ENCODE results near the gene CNPY3.

DNA sequence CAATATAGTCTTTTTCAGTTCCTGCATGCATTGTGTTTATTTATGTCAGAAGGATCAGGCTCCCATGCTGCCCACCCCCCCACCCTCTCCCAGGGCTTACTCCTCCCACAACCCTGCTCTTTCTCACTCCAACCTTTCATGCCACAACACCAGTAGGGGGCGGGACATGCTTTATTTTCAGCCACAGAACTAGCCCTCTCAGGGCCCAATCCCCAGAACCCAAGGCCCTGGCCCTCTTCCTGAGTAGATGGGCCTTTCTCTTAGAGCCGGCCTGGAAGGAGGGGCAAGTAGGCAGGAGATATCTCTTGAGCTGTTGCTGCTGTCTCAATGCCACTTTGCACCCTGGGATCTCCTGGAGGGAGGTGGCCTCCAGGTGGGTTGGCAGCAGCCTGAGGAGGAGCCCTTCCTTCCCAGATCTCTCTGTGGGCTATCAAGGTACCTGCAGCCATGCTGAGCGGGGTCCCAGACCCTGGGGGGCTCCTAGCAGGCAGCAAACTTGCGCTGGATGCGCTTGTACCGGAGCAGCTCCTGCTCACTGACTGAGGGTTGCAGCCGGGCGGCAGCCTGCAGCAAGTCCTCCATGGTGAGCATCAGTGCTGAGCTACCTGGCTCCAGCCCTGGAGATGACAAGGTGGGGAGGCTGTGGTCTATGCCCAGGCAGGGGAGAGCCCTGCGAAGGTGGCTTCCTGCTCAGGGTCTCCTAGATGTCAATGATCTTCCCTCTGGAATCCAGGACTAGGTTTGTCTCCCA, 34.8 kb downstream of the CNPY3 start:
- TF ChIP-seq POLR2A (IDR thresholded peaks at IDR 0.05; ENCODE audit: low read depth, low read length) (no peak), POLR2AphosphoS5 (IDR thresholded peaks at IDR 0.05; ENCODE audit: low read depth, low read length) (no peak), TAF1 (IDR thresholded peaks at IDR 0.05; ENCODE audit: low read depth, low read length) (no peak), SPI1 (IDR thresholded peaks at IDR 0.05; ENCODE audit: low read depth, low read length) (no peak), POU2F2 (IDR thresholded peaks at IDR 0.05; ENCODE audit: low read depth, low read length) (no peak), PAX5 (IDR thresholded peaks at IDR 0.05; ENCODE audit: insufficient read depth, low read length, severe bottlenecking) (no peak)
